Stimulated activated CD4-positive, alpha-beta T cell treated with anti-CD3 and anti-CD28 coated beads, Interleukin-2, amount 100 ng/mL, for 4 hours (primary cell): ENCODE results near the gene VHLL.

Source experiments
- DNase-seq: peaks from one replicate; pipeline ENCODE4 v3.0.0-alpha.2; 2020; ENCODE audit warnings: low read depth

Gene VHLL

DNA sequence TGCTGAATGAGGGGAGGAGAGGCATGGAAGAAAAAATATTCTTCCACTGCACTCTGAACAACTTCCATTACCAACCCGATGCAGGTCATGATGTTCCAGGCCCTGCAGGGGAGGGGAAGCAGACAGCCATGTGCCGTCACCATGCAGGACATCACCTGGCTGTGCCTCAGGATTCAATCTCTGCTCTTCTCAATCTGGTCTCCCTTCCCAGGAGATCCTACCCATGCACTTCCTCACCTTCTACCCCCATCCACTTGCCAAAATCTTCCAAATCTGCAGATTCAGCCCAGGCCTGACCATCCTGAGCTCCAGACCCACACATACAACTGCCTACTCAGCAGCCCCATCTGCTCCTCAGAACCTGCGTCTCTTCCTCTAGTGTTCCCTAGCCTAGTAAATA lies 45.5 kb downstream of the VHLL start:
- no peak for DNase-seq

DNA sequence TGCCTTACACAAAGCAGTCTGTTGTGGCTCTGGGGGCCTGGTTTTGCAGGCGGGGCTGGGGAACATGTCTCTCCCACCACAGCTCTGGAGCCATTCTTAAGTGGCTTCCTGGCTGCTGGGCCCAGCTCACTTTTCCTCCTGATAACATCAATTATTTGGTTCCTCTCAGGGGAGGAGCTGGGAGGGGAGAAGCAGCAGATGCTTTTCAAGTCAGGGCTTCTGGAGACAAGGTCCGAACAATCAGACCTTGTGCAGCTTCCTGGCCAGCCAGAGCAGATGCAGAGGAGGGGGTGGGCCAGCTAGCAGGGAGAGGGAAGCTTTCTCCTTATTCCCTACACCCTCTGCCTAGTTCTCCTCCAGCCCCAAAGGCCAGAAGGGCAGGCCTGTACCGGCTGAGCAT lies 47.6 kb downstream of the VHLL start:
- DNase-seq, result no peak

DNA sequence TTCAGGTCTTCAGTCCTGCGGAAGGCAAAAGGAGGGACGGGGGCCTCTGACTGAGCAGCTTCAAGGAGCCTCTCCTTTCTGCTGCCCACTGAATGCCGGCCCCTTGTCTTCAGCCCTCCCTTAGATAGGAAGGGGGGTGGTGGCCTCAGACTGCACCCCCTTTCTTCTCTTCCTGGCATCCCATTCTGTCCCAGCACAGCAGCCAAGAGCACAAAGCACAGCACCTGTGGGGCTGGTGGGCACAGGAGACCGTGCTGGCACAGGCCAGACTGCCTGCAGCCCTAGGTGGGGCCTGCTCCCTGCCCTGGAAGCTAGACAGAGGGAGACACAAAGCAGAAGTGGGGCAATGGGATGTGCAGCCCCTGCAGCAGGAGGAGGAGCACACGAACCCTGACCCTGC lies 49.5 kb downstream of the VHLL start:
- DNase-seq, result no peak
